Fibroblast of skin of left quadriceps (primary cell): ENCODE measurements around the gene ANKRD10.
A peak's percentile ranks its signal among the peaks of the same experiment; 100 is the strongest.

Experiments
- DNase-seq, 2 experiments: peaks; one replicate each; pipeline ENCODE4 v3.0.0-alpha.2; 2013; ENCODE audit warnings: low read depth in 2 of 2

ANKRD10 gene

DNA sequence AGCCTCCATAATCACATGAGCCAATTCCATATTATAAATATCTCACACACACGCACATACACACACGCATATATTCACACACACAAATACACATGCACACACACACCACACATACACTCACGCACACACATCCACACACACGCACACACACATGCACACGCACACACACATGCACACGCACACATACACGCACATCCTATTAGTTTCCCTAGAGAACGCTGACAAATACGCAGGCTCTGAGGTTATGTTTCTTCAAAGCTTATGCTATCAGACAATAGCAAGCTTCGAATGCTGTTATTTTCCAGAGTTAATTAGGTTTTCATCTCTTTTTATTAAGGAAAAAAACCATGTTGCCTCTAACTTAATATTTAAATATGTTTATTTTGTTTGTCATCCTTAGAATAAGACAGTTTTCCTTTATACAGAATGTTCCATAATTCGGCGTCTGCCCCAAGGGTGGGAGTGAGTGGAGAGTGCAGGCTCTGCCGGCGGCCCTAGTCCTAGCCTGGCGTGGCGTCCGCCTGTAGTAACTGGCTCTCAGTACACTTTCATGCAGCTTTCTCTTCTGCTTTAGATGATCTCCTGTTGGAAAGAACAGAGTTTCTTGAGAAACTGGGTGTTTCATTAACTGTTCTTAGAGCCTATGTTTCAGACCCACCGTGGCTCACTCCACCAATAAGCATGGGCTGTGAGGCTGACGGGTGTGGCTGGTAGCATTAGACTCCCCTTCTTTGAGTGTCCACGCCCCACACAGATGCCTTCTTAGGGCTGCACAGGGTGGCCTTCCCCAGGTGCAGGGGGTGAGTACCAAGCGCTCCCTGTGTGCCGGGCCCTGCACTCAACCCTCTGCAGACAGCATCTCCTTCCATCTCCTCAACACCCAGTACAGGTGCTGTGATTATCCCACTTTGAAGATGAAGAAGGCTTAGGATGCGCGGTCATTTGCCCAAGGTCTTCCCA lies 30.4 kb upstream of the ANKRD10 start:
- no peak for DNase-seq

DNA sequence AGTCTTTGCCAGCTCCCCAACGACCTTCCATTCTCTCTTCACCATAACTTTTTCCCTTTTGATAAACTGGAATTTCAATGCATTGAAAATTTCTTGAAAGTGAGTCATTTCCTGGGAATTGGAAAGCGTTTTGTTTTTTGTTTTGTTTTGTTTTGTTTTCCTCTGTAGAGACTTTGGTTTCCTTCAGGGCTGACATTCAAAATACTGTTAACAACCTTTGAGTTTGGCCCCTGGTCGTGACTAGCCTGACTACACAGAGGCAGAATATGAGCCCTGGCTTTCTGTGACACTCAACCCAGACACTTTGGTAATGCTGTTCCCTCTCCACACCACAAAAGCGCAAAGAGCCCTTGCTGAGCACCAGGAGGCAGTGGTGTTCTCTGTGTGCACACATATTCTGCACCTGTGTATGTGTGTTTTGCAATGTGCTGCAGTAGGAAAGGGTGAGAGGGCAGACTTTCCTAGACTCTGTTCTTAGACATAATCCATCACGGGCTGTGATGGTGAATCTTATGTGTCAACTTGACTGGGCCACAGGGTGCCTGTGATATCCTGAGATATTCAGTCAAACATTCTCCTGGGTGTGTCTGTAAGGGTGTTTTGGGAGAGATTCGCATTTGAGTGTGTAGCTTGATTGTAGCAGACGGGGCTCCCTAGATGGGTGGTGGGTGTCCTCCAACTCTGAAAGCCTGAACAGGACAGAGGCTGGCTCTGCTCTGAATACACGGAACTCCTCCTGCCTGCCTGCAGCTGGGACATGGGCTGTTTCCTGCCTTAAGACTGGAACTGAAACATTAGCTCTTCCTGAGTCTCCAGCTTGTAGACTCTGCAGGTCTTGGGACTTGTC lies 29.5 kb upstream of the ANKRD10 start:
- no peak for DNase-seq

DNA sequence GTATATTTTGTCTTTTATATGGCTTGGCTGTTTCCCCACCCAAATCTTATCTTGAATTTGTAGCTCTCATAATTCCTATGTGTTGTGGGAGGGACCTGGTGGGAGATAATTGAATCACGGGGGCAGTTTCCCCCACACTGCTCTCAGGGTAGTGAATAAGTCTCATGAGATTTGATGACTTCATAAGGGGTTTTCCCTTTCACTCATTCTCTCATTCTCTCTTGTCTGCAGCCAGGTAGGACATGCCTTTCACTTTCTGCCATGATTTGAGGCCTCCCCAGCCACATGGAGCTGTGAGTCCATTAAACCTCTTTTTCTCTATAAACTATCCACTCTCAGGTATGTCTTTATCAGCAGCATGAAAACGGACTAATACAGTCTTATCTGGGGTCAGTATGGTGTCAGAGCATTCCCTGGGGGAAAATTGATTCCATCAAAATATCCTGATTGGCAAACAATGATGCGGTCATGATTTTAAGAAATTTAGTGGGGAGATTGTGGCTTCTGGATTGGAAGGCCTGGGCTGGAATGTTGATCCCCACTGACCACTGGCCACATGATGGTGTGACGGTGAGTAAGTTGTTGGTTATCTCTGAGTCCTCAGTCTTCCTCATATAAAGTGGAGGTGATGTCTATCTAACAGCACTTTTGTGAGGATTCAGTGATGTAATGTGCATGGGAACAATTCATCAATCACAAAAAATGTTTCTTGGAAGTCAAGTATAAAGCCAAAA lies 27.5 kb upstream of the ANKRD10 start:
- DNase-seq = no peak

DNA sequence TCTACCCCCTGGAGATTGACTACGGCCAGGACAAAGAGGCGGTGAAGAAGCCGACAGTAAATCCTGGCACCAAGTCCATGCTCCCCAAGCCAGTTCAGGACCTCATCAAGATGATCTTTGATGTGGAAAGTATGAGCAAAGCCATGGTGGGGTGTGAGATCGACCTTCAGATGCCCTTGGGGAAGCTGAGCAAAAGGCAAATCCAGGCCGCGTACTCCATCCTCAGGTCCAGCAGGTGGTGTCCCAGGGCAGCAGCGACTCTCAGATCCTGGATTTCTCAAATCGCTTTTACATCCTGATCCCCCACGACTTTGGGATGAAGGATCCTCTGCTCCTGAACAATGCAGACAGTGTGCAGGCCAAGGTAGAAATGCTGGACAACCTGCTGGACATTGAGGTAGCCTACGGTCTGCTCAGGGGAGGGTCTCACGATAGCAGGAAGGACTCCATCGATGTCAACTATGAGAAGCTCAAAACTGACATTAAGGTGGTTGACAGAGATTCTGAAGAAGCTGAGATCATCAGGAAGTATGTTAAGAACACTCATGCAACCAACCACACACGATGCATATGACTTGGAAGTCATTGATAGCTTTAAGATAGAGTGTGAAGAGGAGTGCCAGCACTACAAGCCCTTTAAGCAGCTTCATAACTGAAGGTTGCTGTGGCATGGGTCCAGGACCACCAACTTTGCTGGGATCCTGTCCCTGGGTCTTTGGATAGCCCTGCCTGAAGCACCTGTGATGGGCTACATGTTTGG lies 24.0 kb upstream of the ANKRD10 start:
- no peak for DNase-seq

DNA sequence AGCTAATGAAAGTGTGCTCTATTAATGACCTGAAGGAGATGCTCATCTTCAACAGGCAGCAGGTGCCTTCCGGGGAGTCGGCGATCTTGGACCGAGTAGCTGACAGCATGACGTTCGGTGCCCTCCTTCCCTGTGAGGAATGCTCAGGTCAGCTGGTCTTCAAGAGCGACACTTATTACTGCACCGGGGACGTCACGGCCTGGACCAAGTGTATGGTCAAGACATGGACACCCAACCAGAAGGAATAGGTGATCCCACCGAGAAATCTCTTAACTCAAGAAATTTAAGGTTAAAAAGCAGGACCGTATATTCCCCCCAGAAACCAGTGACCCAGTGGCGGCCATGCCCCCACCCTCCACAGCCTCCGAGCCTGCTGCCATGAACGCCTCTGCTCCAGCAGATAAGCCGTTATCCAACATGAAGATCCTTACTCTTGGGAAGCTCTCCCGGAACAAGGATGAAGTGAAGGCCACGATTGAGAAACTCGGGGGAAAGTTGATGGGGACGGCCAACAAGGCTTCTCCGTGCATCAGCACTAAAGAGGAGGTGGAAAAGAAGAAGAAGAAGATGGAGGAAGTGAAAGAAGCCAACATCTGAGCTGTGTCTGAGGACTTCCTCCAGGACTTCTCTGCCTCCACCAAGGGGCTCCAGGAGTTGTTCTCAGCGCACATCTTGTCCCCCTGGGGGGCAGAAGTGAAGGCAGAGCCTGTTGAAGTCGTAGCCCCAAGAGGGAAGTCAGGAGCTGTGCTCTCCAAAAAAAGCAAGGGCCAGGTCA lies 22.8 kb upstream of the ANKRD10 start:
- DNase-seq = no peak

GRCh38 chr13:110936519-110936918 lies 21.6 kb upstream of the ANKRD10 start:
- DNase-seq = no peak

DNA sequence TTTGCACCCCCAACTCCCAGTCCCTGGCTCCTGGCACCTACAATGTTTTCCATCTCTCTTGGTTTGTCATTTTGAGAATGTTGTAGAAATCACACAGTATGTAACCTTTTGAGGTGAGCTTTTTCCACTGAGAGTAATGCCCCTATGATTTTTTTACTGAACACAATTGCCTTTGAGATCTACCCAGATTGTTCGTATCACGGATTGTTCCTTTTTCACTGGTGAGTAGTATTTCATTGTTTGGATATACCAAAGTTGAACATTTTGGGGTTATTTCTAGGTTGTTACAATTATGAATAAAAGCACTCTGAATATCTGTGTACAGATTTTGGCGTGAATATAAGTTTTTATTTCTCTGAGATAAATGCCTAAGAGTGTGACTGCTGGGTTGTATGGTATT lies 17.7 kb upstream of the ANKRD10 start:
- no peak for DNase-seq

DNA sequence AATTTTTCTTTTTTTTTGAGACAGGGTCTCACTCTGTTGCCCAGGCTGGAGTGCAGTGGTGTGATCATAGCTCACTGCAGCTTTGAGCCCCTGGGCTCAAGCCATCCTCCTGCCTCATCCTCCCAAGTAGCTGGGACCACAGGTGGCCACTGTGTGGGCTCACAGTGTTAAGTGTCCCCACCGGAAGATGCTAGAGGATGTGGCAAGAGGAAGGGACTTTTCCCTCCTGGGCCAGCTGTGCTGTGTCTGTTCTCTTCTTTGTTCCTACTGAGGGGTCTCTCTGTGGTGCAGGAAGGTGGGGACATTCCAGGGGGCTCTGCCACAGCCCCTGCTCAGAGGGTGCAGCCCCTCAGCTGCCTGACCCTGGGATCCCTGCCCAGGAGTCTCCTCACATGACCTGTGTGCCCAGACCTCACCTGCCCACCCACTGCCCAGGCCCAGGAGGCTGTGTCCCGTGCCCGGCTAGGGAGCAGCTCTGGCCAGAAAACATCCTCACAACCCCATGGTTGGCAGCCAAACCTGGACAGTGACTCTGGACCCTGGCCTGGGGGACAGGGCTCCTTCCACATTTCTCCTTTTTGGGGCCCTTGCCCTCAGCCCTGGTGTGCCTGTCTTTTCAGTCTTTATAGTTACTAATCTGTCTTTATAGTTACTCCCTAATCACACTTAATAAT lies 14.4 kb upstream of the ANKRD10 start:
- DNase-seq = no peak

DNA sequence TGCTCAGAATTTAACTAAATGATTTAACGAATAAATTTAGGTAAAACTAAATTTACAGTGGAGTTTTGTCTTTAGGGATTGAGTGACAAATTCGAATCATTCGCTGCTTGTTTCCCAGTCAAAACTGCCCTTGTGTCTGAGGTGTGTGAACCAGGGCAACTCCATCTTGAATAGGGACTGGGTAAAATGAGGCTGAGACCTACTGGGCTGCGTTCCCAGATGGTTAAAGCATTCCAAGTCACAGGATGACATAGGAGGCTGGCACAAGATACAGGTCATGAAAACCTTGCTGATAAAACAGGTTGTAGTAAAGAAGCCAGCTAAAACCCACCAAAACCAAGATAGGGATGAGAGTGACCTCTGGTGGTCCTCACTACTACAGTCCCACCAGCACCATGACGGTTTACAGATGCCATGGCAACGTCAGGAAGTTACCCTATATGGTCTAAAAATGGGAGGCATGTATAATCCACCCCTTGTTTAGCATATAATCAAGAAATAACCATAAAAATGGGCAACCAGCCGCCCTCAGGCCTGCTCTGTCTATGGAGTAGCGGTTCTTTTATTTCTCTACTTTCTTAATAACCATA lies 10.2 kb upstream of the ANKRD10 start:
- DNase-seq = no peak

- DNase-seq = no peak
These were observed 9.7 kb upstream of the ANKRD10 start for GRCh38 chr13:110924639-110924934.

DNA sequence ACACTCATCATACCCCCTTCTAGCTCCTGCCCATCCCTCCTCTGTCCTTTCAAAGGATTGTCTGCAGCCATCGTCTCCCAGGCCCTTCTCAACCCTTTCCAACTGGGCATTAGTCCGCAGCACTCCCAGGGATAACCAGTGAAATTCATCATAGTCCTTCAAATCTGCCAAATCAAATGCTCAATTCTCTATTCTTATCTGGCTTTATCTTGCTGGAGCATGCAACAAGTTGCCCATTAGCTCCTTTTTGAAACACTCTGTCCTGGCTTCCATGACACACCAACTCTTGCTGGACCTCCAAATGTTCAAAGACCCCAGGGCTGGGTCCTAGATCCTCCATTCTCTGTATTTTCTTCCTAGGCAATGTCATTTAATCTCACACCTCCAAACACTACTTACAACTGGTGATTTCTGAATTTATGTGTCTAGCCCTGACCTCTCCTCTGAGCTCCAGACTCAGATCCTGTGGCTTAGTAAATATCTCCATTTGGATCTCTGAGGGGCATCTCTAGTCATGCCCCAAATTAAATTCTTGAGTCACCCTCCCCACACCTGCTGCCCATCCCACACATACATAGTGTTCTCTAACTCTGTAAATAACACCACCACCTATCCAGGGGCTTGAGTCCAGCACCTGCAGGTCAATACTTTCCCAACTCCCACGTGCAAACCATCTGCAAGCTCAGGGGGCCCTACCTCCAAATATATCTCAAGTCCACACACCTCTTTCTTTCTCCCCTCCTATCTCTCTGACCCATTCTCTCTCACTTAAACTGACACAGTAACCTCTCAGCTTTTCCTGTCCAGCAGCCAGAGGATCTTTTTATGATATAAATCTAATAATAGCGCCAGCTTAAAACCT lies 9.1 kb upstream of the ANKRD10 start:
- DNase-seq = no peak

DNA sequence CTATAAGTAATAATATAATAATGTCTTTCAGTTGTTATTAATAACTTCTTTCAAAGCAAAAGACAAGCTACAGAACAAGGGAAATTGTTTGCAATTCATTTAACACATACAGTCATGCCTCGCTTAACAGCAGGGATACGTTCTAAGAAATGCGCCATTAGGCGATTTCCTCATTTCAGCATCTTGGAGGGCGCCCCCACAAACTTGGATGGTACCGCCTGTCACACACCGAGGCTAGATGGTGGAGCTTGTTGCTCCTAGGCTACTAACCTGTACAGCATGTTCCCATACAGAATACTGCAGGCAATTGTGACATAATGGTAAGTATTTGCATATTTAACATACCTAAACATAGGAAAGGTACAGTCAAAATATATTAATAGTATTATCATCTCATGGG lies 8.2 kb upstream of the ANKRD10 start:
- DNase-seq = no peak

- no peak for DNase-seq
These were observed 7.6 kb upstream of the ANKRD10 start for GRCh38 chr13:110922506-110922905.

GRCh38 chr13:110921695-110922094 lies 6.8 kb upstream of the ANKRD10 start:
- DNase-seq = no peak

DNA sequence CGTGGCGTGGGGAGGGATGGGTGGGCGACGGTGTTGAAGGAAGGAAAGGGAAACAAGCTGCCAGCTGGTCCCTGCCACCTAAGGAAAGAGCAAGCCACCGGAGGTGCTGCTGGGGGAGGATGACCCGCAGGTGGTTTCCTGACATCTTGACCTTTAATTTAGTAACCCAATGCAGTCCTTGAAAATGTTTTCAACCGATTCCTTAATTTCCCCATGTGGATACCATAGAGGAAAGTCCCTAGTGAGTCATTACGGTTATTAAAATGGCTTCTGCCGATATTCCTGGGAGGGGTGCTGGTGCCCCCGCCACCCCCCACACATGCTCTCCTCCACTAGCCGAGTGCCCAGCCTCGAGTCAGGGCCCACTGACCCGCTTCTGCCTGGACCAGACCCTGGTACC lies 6.3 kb upstream of the ANKRD10 start:
- DNase-seq = no peak

- no peak for DNase-seq
These were observed 5.2 kb upstream of the ANKRD10 start for GRCh38 chr13:110920038-110920437.

DNA sequence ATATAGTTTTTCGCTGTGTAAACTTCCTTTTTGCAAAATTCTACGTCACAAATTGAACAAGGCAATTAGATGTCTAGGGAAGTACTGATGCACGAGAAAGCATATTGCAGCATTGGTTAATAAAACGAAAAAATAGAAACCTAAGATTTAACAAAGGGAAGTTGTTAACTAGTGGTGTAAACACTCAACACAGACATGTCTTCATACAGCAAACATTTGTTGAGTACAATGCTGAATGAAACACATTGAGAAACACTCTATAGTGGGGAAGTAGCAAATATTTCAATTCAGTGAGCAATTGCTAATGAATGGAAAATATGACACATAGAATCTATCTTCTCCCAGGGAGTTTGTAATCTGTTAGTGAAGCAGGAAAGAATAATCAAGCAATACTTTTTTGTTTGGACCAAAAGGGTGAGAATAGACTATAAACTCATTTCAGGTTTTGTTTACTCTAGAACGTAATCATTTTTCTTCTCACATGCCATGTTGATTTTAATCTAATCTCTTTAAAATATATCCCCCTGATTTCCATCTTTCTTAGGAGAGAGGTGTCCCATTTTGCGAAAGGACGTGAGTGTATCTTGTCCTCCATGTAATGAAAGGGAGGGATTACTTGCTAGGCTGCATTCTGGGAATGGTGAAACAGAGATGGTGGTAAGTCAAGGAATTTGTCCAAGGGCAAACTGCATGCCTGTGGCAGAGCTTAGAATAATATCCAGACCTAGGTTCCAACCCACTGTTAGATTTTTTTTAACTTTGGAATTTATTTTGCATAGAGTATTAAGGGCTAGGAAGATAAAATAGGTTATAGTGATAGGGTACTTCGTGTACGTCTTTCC lies 1.7 kb upstream of the ANKRD10 start:
- DNase-seq = peak; percentile 68

DNA sequence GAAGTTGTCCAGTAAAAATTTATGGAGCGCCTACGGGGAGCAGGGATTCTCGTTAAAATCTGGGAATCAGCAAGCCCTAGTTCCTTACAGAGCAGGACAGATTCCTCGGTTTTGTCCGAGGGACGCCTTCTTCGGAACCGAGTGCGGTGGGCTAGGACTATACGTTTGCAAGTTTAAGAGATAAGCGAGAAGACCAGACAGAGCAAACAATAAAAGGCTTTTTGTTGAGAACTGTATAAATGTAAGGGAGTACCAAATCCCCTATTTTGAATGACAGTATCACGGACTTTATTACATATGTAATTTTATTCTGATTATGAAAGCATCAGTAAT lies 971 bp upstream of the ANKRD10 start:
- no peak for DNase-seq
